ENCODE data around the gene ZBED1.

DNA sequence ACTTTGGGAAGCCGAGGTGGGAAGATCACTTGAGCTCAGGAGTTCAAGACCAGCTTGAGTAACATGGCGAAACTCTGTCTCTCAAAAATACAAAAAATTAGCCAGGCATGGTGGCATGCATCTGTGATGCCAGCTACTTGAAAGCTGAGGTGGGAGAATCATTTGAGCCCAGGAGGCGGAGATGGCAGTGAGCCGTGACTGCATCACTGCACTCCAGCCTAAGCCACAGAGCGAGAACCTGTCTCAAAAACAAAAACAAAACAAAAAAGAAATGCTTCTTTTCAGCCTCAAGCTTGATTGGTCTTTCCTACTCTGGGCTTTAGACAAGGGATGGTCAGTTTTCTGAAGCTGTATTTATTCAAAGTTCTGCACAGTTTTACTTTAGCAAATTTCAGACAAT, 15.8 kb upstream of the ZBED1 start:
- TF ChIP-seq POLR2AphosphoS5 (IDR thresholded peaks at IDR 0.05): no peak
- TF ChIP-seq, protein P1, sequence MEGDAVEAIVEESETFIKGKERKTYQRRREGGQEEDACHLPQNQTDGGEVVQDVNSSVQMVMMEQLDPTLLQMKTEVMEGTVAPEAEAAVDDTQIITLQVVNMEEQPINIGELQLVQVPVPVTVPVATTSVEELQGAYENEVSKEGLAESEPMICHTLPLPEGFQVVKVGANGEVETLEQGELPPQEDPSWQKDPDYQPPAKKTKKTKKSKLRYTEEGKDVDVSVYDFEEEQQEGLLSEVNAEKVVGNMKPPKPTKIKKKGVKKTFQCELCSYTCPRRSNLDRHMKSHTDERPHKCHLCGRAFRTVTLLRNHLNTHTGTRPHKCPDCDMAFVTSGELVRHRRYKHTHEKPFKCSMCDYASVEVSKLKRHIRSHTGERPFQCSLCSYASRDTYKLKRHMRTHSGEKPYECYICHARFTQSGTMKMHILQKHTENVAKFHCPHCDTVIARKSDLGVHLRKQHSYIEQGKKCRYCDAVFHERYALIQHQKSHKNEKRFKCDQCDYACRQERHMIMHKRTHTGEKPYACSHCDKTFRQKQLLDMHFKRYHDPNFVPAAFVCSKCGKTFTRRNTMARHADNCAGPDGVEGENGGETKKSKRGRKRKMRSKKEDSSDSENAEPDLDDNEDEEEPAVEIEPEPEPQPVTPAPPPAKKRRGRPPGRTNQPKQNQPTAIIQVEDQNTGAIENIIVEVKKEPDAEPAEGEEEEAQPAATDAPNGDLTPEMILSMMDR (IDR thresholded peaks at IDR 0.05): no peak
- no peak for TF ChIP-seq EP300 (IDR thresholded peaks at IDR 0.05)

All from gastroesophageal sphincter (tissue), 3 donors.